HepG2 (cell line): ENCODE data around the gene GREM2. TPM values are rescaled to one million over a fixed set of nuclear protein-coding genes. Genes with fewer than 3 reads are reported as not detected.

Source experiments
- ATAC-seq: fragments of 200-7000 bp; cut with Tn5 transposase; 3 replicates; pipeline ENCODE4 v1.9.1; 2020; ENCODE audit warnings: mild to moderate bottlenecking, moderate library complexity
- BruUV-seq: library from RNA; stranded (reverse); fragments of 400-500 nt; replicated peaks from 2 replicates; lab custom pipeline; 2021; lab: Mats Ljungman, UMichigan
- CTCF ChIA-PET: fragments of 300-600 bp; formaldehyde crosslinking; extraction: SDS; loops from one replicate; lab custom pipeline; 2021; ENCODE audit warnings: low total read pairs, inconsistent platforms, low intra/inter-chr PET ratio; lab: Yijun Ruan, JAX
- POLR2A ChIA-PET: fragments of 350-600 bp; sonication (Branson Sonifier 250); formaldehyde crosslinking; loops from one replicate; lab custom pipeline; 2020; ENCODE audit warnings: antibody characterized with exemption, inconsistent platforms; lab: Yijun Ruan, JAX
- DNase-seq: peaks from one replicate; pipeline ENCODE4 v3.0.0-alpha.2; 2015; ENCODE audit warnings: low spot score
- FAIRE-seq: peaks from 3 replicates; lab custom pipeline; 2011; peaks lifted over from hg19 to GRCh38; lab: Jason Lieb, UNC
- H2AFZ ChIP-seq: one replicate; pipeline ENCODE4 v1.6.1; 2011; ENCODE audit warnings: low read length, inconsistent platforms
- H3K27ac ChIP-seq: fragments of 300-600 bp; 3 replicates; pipeline ENCODE4 v1.8.0; 2011; ENCODE audit warnings: mixed run types, mild to moderate bottlenecking, mixed read lengths, low read length, inconsistent platforms; ENCODE audit not compliant: insufficient read depth; ENCODE audit errors: extremely low read length
- H3K27me3 ChIP-seq, 2 experiments: fragments of 200-600 bp in 1 of 2; 2 replicates in 1 of 2; 3 replicates in 1 of 2; pipeline versions ENCODE4 v1.6.0 to v1.8.0; 2011; ENCODE audit warnings: low read length in 2 of 2, mild to moderate bottlenecking in 2 of 2, moderate library complexity in 2 of 2, inconsistent platforms in 1 of 2; ENCODE audit not compliant: insufficient read depth in 2 of 2, control insufficient read depth in 1 of 2
- H3K36me3 ChIP-seq, 2 experiments: fragments of 200-600 bp in 1 of 2; replicated peaks in 1 of 2; 2 replicates in 1 of 2; 3 replicates in 1 of 2; pipeline versions ENCODE4 v1.5.1 to v1.8.0; 2011; ENCODE audit warnings: low read length in 2 of 2, inconsistent platforms in 1 of 2; ENCODE audit not compliant: insufficient read depth in 2 of 2, control insufficient read depth in 1 of 2
- H3K4me1 ChIP-seq: 2 replicates; pipeline ENCODE4 v1.5.1; 2012; ENCODE audit warnings: low read length, inconsistent platforms; ENCODE audit not compliant: insufficient read depth
- H3K4me2 ChIP-seq: 2 replicates; pipeline ENCODE4 v1.6.0; 2011; ENCODE audit warnings: low read depth, low read length, inconsistent platforms
- H3K4me3 ChIP-seq, 3 experiments: fragments of 200-600 bp in 1 of 3; sonication (generic), shearing (Covaris generic) in 1 of 3; replicated peaks in 1 of 3; 2 replicates each; pipeline ENCODE4 v1.5.1; 2011 to 2016; ENCODE audit warnings: low read length in 3 of 3, inconsistent platforms in 2 of 3, low read depth in 2 of 3, mild to moderate bottlenecking in 2 of 3, control low read depth in 1 of 3, mixed read lengths in 1 of 3; ENCODE audit not compliant: insufficient read depth in 1 of 3
- H3K79me2 ChIP-seq: one replicate; pipeline ENCODE4 v1.6.1; 2011; ENCODE audit warnings: low read length, inconsistent platforms; ENCODE audit not compliant: insufficient read depth
- H3K9ac ChIP-seq: 2 replicates; pipeline ENCODE4 v1.6.0; 2011; ENCODE audit warnings: mild to moderate bottlenecking, low read depth, low read length, inconsistent platforms; ENCODE audit not compliant: insufficient read depth
- H3K9me3 ChIP-seq: 2 replicates; pipeline ENCODE4 v1.5.1; 2012; ENCODE audit warnings: mild to moderate bottlenecking, low read length
- H4K20me1 ChIP-seq: 2 replicates; pipeline ENCODE4 v1.6.0; 2011; ENCODE audit warnings: inconsistent platforms, mild to moderate bottlenecking, low read length, moderate library complexity; ENCODE audit not compliant: insufficient read depth
- BCL6 ChIP-seq: IDR thresholded peaks from 2 replicates; pipeline ENCODE4 v1.6.1; 2016; ENCODE audit warnings: missing genetic modification reagents, missing compliant biosample characterization
- BORCS8-MEF2B ChIP-seq: sonication (generic); formaldehyde crosslinking; IDR thresholded peaks from 2 replicates; pipeline ENCODE4 v1.8.0; 2022; ENCODE audit warnings: mild to moderate bottlenecking, missing genetic modification reagents
- GABPB1 ChIP-seq: IDR thresholded peaks from 2 replicates; pipeline ENCODE4 v1.6.1; 2016; ENCODE audit warnings: mild to moderate bottlenecking, missing genetic modification reagents, moderate library complexity, missing compliant biosample characterization
- MED1 ChIP-seq: sonication (generic); formaldehyde crosslinking; IDR thresholded peaks from 2 replicates; pipeline ENCODE4 v1.4.0; 2020; ENCODE audit warnings: missing genetic modification reagents
- NCOA2 ChIP-seq: sonication (generic); formaldehyde crosslinking; IDR thresholded peaks from 2 replicates; pipeline ENCODE4 v1.8.0; 2022; ENCODE audit warnings: inconsistent platforms
- PRMT3 ChIP-seq: sonication (generic); formaldehyde crosslinking; IDR thresholded peaks from 2 replicates; pipeline ENCODE4 v1.8.1; 2022; ENCODE audit warnings: low read depth, mild to moderate bottlenecking, moderate library complexity, missing genetic modification reagents, borderline replicate concordance
- REXO4 ChIP-seq: sonication (generic); formaldehyde crosslinking; IDR thresholded peaks from 2 replicates; pipeline ENCODE4 v1.8.0; 2022; ENCODE audit warnings: missing genetic modification reagents, mild to moderate bottlenecking, borderline replicate concordance
- ZBTB20 ChIP-seq: sonication (generic); formaldehyde crosslinking; IDR thresholded peaks from 2 replicates; pipeline ENCODE4 v1.8.1; 2023; ENCODE audit warnings: missing genetic modification reagents, low read depth, mild to moderate bottlenecking, borderline replicate concordance
- ZFP90 ChIP-seq: sonication (generic); formaldehyde crosslinking; IDR thresholded peaks from 2 replicates; pipeline ENCODE4 v1.8.0; 2022; ENCODE audit warnings: missing genetic modification reagents, mild to moderate bottlenecking, inconsistent platforms, borderline replicate concordance
- ZNF383 ChIP-seq: sonication (generic); formaldehyde crosslinking; IDR thresholded peaks from 2 replicates; pipeline ENCODE4 v1.4.0; 2020; ENCODE audit warnings: missing genetic modification reagents, mild to moderate bottlenecking, borderline replicate concordance
- ZNF563 ChIP-seq: sonication (generic); formaldehyde crosslinking; IDR thresholded peaks from 2 replicates; pipeline ENCODE4 v1.8.0; 2022; ENCODE audit warnings: mild to moderate bottlenecking, moderate library complexity, missing genetic modification reagents
- ZNF83 ChIP-seq: sonication (generic); formaldehyde crosslinking; IDR thresholded peaks from 2 replicates; pipeline ENCODE4 v1.4.0; 2020; ENCODE audit warnings: missing genetic modification reagents, mild to moderate bottlenecking, borderline replicate concordance
- ZNF850 ChIP-seq: sonication (generic); formaldehyde crosslinking; conservative IDR thresholded peaks from 2 replicates; pipeline ENCODE4 v1.9.0; 2021; ENCODE audit warnings: mild to moderate bottlenecking, missing genetic modification reagents
- ZNF879 ChIP-seq: sonication (generic); formaldehyde crosslinking; IDR thresholded peaks from 2 replicates; pipeline ENCODE4 v1.8.1; 2023; ENCODE audit warnings: missing genetic modification reagents
- WGBS: methylation state at CpG from one replicate; pipeline ENCODE4 v1.1.6; 2017; ENCODE audit warnings: low lambda C conversion rate; 5-methylcytosine and 5-hydroxymethylcytosine counted together
- in situ Hi-C: cut with HindIII; loops from 2 replicates; pipeline ENCODE4 v1.10.0; 2017; ENCODE audit warnings: low pct_unique_long_range_greater_than_20kb; ENCODE audit not compliant: extremely low pct_ligation_motif_present
- intact Hi-C: fragments of 100-400 bp; cut with micrococcal nuclease; formaldehyde crosslinking; loops from one replicate; pipeline ENCODE4 v1.10.0; 2022; ENCODE audit not compliant: unreplicated experiment
- polyA plus RNA-seq, 8 experiments: library from polyadenylated mRNA; depleted of rRNA in 3 of 8; stranded (reverse) in 7 of 8; unstranded in 1 of 8; fragments of >200 nt; fragmentation: Illumina TruSeq in 4 of 8; extraction: Trizol in 4 of 8; gene quantifications; 2 replicates each; pipeline versions ENCODE4 v1.2.1 to v1.2.3, GENCODE V29; 2011 to 2016; ENCODE audit warnings: low read depth in 4 of 8, missing spikeins in 1 of 8, mixed read lengths in 1 of 8; ENCODE audit not compliant: insufficient read depth in 1 of 8
- total RNA-seq, 5 experiments: library from RNA; depleted of rRNA; stranded (reverse); fragments of >200 nt; fragmentation: Illumina TruSeq; extraction: Trizol; gene quantifications; 2 replicates each; pipeline ENCODE4 v1.2.3, GENCODE V29; 2016; ENCODE audit warnings: low read depth in 1 of 5
- TF ChIP-seq, protein P1 (sequence below): IDR thresholded peaks from 2 replicates; pipeline ENCODE4 v1.6.1; 2016; ENCODE audit warnings: low read depth, borderline replicate concordance
- TF ChIP-seq, protein P2 (sequence below): sonication (generic); formaldehyde crosslinking; IDR thresholded peaks from 2 replicates; pipeline ENCODE4 v1.4.0; 2020; ENCODE audit warnings: missing genetic modification reagents, low read depth, mild to moderate bottlenecking, borderline replicate concordance

GREM2 gene
- total and polyA plus RNA-seq, 2 of the 13 experiments (the other 11 are each of a cell fraction or from before 2014, with no cell fraction given): 0.07 TPM; not detected in 1

DNA sequence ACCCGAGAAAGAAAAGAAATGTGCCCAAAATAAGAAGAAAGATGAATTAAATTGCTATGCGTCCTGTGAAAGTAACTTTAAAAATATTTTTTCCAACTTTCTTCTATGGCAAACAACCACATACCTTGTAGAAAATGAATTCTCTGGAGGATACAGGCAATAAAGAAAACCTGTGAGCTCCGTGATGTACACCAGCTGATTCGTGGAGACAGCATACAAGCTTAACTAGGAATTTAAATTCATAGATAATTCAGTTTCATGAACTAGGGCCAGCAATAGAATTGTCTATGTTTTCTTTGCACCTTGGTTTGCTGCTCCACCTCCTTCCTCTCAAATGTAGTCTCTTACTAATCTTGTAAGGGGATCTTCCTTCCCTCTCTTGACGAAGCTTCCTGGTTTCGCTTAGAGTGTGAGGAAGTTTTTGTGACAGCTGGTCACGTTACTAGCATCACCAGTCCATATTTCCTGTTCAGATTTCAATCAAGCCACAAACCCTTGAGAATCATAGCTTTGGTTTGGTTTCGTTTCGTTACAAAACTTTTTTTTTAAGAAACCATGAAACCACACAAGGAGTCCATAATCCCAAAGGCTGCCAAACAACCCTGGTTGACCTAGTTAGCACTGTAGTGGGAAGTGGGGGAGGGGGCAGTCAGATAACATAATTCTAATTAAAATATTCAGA lies 35.8 kb downstream of the GREM2 start:
- ATAC-seq: no peak
- 27% methylated on average over 9 of the region's 9 CpGs for WGBS
- no peak for DNase-seq
- no TSS peak for BruUV-seq
- Histone ChIP-seq H3K9ac (0 out of 2 replicates have a peak overlapping the region, but pooled peaks have one; percentile 7), H3K4me3 (peak overlapping the region in 1 of 3 experiments; percentile 34; a peak in 2 of 6 replicates), H3K27ac (no peak overlapping the region), H2AFZ (peak overlapping the region; percentile 94), H3K9me3 (no peaks in the 10 kb centered on the region), H3K27me3 (no peaks in the 10 kb centered on the region), H4K20me1 (no peaks in the 10 kb centered on the region), H3K4me2 (peak overlapping the region; percentile 46), H3K36me3 (no peaks in the 10 kb centered on the region), H3K79me2 (no peaks in the 10 kb centered on the region), H3K4me1 (peaks cover 7% of the 10 kb centered on the region; the same call in 1 of the 2 replicates)
- intact Hi-C loops (no loop called here), in situ Hi-C loops (no loop called here)
- no peak for FAIRE-seq
- TF ChIP-seq REXO4 (CRISPR knock-in tag): no peak
- TF ChIP-seq BCL6 (CRISPR knock-in tag): no peak
- no peak for TF ChIP-seq PRMT3
- TF ChIP-seq ZNF383 (CRISPR knock-in tag): no peak
- TF ChIP-seq ZNF850 (CRISPR knock-in tag): no peak
- no peak for TF ChIP-seq NCOA2 (CRISPR knock-in tag)
- TF ChIP-seq MED1 (CRISPR knock-in tag): no peak
- TF ChIP-seq, protein P1, sequence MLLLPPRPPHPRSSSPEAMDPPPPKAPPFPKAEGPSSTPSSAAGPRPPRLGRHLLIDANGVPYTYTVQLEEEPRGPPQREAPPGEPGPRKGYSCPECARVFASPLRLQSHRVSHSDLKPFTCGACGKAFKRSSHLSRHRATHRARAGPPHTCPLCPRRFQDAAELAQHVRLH: no peak
- no peak for TF ChIP-seq ZNF563 (CRISPR knock-in tag)
- TF ChIP-seq ZFP90: no peak
- TF ChIP-seq ZNF879 (CRISPR knock-in tag): no peak
- TF ChIP-seq, protein P2, sequence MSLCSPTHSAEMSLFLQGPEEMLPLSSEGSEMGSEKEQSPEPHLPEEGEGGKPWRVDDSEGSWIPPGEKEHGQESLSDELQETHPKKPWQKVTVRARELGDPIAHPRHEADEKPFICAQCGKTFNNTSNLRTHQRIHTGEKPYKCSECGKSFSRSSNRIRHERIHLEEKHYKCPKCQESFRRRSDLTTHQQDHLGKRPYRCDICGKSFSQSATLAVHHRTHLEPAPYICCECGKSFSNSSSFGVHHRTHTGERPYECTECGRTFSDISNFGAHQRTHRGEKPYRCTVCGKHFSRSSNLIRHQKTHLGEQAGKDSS (CRISPR knock-in tag): no peak
- no peak for TF ChIP-seq ZBTB20 (CRISPR knock-in tag)
- TF ChIP-seq GABPB1 (CRISPR knock-in tag): no peak
- TF ChIP-seq BORCS8-MEF2B (CRISPR knock-in tag): no peak
- TF ChIP-seq ZNF83: no peak
- ChIA-PET CTCF (no interaction called here), POLR2A (no interaction called here)
